SJSA1 (cell line): ENCODE data around the gene BCL7C. TPM values are rescaled to one million over a fixed set of nuclear protein-coding genes. Genes with fewer than 3 reads are reported as not detected.

ENCODE experiments used
- DNase-seq, 2 experiments: peaks; one replicate each; pipeline ENCODE4 v3.0.0-alpha.2; 2015 to 2020; ENCODE audit warnings: low spot score in 2 of 2, low read depth in 1 of 2
- H3K27ac ChIP-seq: fragments of 250-450 bp; sonication (Bioruptor Pico); 2 replicates; pipeline ENCODE4 v1.5.1; 2020; ENCODE audit warnings: mild to moderate bottlenecking, moderate library complexity
- H3K27me3 ChIP-seq: fragments of 250-450 bp; sonication (Bioruptor Pico); replicated peaks from 2 replicates; pipeline ENCODE4 v1.5.1; 2020; ENCODE audit warnings: mild to moderate bottlenecking, moderate library complexity
- H3K36me3 ChIP-seq: fragments of 250-450 bp; sonication (Bioruptor Pico); 2 replicates; pipeline ENCODE4 v1.5.1; 2020; ENCODE audit warnings: mild to moderate bottlenecking
- H3K4me1 ChIP-seq: fragments of 250-450 bp; sonication (Bioruptor Pico); replicated peaks from 2 replicates; pipeline ENCODE4 v1.6.1; 2021; ENCODE audit warnings: mild to moderate bottlenecking
- H3K4me3 ChIP-seq: fragments of 250-450 bp; sonication (Bioruptor Pico); 2 replicates; pipeline ENCODE4 v1.5.1; 2020; ENCODE audit warnings: mild to moderate bottlenecking
- H3K9me3 ChIP-seq: fragments of 250-450 bp; sonication (Bioruptor Pico); replicated peaks from 2 replicates; pipeline ENCODE4 v1.5.1; 2020; ENCODE audit warnings: mild to moderate bottlenecking
- total RNA-seq: library from RNA; depleted of rRNA; stranded (reverse); fragments of >200 nt; shearing (Covaris generic); gene quantifications from 2 replicates; pipeline ENCODE4 v1.2.3, GENCODE V29; 2014

BCL7C gene
- total RNA-seq, 1 experiment from 2014 or later: 52.8 TPM

DNA sequence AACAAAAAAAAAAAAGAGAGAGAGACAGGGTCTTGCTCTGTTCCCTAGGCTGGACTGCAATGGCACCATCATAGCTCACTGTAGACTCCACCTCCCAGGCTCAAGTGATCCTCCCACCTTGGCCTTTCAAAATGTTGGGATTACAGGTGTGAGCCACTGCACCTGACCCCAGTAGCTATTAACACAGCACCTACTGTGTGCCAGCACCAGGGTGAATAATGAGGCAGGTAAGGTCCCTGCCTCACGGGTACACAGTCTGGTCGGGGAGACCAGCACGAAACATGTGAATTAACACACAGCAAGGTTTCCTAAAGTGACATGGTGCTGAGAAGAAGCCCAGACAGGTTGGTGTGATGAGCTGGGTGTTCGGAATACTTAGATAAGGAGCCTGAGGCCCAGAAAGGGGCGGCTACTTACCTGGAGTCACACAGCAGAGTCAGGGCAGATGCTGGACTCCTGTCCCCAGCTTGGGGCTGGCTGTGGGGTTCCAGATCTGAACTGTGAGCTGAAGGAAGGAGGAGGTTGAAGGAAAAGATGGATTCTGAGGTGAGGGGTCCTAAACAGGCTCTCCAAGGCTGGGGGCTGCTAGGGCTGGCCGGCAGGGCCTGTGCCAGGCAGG is 19.0 kb upstream of the BCL7C start:
- Histone ChIP-seq H3K27ac (no peak overlapping the region), H3K27me3 (no peaks in the 10 kb centered on the region), H3K4me1 (no peaks in the 10 kb centered on the region), H3K4me3 (no peak overlapping the region), H3K36me3 (no peaks in the 10 kb centered on the region), H3K9me3 (no peaks in the 10 kb centered on the region)
- DNase-seq: no peak

GRCh38 chr16:30910427-30911029 is 16.7 kb upstream of the BCL7C start:
- no peak overlapping the region for H3K4me3 ChIP-seq
- no peak for DNase-seq
- H3K4me1 ChIP-seq: no peaks in the 10 kb centered on the region
- no peaks in the 10 kb centered on the region for H3K36me3 ChIP-seq
- no peak overlapping the region for H3K27ac ChIP-seq
- no peaks in the 10 kb centered on the region for H3K27me3 ChIP-seq
- no peaks in the 10 kb centered on the region for H3K9me3 ChIP-seq

DNA sequence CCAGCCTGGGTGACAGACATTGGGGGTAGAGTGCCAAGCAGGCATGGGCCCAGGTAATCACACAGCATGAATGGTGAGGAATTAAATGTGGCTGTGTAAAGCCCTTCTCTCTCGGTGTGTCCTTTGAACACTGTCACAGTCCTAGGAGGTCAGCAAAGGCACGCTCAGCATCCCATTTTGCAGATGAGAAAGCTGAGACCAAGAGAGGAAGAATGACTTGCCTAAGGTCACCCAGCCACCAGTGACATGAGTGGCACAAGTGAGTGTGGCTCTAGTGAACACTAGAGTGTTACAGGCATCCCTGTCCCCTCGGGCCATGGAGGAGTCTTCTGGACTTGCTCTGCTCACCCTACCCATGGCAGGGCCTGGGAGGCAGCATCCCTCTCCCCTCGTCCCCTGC is 13.2 kb upstream of the BCL7C start:
- Histone ChIP-seq H3K36me3 (no peaks in the 10 kb centered on the region), H3K9me3 (no peaks in the 10 kb centered on the region), H3K4me1 (peaks cover 6% of the 10 kb centered on the region), H3K27me3 (no peaks in the 10 kb centered on the region), H3K4me3 (no peak overlapping the region), H3K27ac (no peak overlapping the region)
- no peak for DNase-seq

DNA sequence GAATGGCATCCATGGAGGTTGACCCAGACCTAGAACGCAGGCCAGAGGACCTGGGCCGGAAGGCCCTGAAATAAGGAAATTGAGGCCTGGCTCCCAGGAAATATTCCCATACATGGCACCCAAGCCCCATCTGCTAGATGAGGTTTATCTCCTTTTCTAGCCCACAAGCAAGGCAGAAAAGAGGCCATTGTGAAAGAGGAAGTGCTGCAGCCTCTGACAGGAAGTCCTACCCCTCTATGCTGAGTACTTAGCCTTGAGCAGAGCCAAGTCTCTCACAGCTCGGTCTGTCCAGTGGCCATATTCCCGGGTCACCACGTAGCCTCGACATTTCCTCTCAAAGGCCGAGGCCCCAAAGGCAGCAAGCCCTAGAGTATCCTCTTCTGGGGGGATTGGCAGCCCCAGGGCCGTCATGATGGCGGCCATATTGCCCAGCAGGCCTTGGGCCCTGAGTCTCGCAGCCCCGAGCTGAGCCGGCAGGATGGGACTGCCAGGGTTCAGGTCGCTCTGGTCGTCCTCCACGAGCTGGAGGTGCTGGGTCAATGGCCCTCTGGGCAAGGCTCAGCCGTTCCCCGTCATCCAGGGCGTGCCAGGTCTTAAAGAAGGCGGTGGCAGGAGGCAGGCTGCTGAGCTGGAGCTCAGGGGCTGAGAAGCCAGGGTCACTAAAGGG is 10.4 kb upstream of the BCL7C start:
- H3K4me3 ChIP-seq: no peak overlapping the region
- H3K36me3 ChIP-seq: no peaks in the 10 kb centered on the region
- peaks cover 12% of the 10 kb centered on the region for H3K4me1 ChIP-seq
- H3K27ac ChIP-seq: no peak overlapping the region
- H3K9me3 ChIP-seq: 0 out of 2 replicates have a peak, but pooled peaks cover 6% of the 10 kb centered on the region
- no peak for DNase-seq
- no peaks in the 10 kb centered on the region for H3K27me3 ChIP-seq

GRCh38 chr16:30903596-30903995 is 9.7 kb upstream of the BCL7C start:
- DNase-seq: no peak
- Histone ChIP-seq H3K36me3 (no peaks in the 10 kb centered on the region), H3K27ac (no peak overlapping the region), H3K4me3 (no peak overlapping the region), H3K9me3 (0 out of 2 replicates have a peak, but pooled peaks cover 6% of the 10 kb centered on the region), H3K27me3 (no peaks in the 10 kb centered on the region), H3K4me1 (peaks cover 12% of the 10 kb centered on the region)

DNA sequence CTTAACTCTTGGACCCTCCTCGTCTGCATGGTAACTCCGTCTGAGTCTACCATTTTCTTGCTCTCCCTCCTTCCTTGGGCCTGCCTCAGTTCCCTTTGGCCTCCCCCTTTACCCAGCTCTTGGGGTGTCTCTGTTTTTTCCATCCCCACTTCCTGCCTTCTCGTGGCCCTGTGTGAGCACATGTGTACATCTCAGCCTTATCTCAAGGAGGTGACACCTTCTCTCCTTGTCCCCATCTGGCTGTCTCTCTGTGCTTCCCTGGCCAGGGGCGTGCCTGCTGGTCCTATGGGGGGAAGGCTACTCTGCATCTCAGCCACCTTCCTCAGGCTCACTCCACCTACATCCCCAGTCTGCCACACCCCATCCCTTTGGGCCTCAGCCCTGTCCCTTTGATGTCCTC is 9.1 kb upstream of the BCL7C start:
- Histone ChIP-seq H3K4me1 (peaks cover 12% of the 10 kb centered on the region), H3K27me3 (no peaks in the 10 kb centered on the region), H3K27ac (no peak overlapping the region), H3K36me3 (no peaks in the 10 kb centered on the region), H3K4me3 (no peak overlapping the region), H3K9me3 (0 out of 2 replicates have a peak, but pooled peaks cover 6% of the 10 kb centered on the region)
- no peak for DNase-seq

GRCh38 chr16:30902029-30902972 is 8.4 kb upstream of the BCL7C start:
- no peaks in the 10 kb centered on the region for H3K27me3 ChIP-seq
- DNase-seq: peak; percentile 64 to 67

GRCh38 chr16:30901201-30902028 is 7.5 kb upstream of the BCL7C start:
- Histone ChIP-seq H3K4me3 (peak overlapping the region; percentile 52), H3K27me3 (no peaks in the 10 kb centered on the region), H3K36me3 (no peaks in the 10 kb centered on the region), H3K27ac (no peak overlapping the region), H3K4me1 (peaks cover 21% of the 10 kb centered on the region), H3K9me3 (0 out of 2 replicates have a peak, but pooled peaks cover 6% of the 10 kb centered on the region)
- DNase-seq: peak in 1 of 2 experiments; percentile 22

More at GRCh38 chr16:30902029-30902972, 8.4 kb upstream of the BCL7C start:
- peaks cover 14% of the 10 kb centered on the region for H3K4me1 ChIP-seq
- H3K9me3 ChIP-seq: 0 out of 2 replicates have a peak, but pooled peaks cover 6% of the 10 kb centered on the region
- no peaks in the 10 kb centered on the region for H3K36me3 ChIP-seq
- H3K27ac ChIP-seq: peak overlapping the region; percentile 78
- H3K4me3 ChIP-seq: peak overlapping the region; percentile 52

DNA sequence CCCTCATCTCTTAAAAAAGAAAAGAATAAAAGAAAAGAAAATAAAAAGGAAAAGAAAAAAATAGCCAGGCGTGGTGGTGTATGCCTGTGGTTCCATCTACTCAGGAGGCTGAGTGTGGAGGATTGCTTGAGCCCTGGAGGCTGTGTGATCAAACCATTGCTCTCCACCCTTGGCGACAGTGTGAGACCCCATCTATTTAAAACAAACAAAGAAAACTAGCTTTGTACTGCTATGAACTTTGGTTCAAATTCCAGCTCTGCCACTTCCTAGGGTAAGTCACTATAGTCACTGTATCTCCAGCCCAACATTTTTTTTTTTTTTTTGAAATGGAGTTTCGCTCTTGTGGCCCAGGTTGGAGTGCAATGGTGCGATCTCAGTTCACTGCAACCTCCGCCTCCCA is 6.7 kb upstream of the BCL7C start:
- no peak for DNase-seq
- Histone ChIP-seq H3K27ac (no peak overlapping the region), H3K4me3 (no peak overlapping the region), H3K9me3 (0 out of 2 replicates have a peak, but pooled peaks cover 6% of the 10 kb centered on the region), H3K4me1 (peaks cover 29% of the 10 kb centered on the region), H3K27me3 (no peaks in the 10 kb centered on the region), H3K36me3 (no peaks in the 10 kb centered on the region)

DNA sequence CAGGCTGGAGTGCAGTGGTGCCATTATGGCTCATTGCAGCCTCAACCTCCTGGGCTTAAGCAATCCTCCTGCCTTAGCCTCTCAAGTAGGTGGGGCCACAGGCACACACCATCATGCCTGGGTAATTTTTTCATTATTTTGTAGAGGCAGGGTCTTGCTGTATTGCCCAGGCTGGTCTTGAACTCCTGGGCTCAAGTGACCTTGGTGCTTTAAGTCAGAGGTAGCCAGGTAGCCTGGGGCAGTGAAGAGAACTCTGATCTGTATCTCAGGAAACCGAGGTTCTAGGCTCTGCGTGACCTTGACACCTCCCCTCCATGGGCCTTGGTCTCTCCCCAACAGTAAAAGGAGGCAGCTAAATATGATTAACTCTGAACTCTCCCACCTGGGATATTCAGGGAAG is 5.9 kb upstream of the BCL7C start:
- DNase-seq: no peak
- H3K4me1 ChIP-seq: peaks cover 36% of the 10 kb centered on the region
- H3K4me3 ChIP-seq: no peak overlapping the region
- H3K27ac ChIP-seq: no peak overlapping the region
- H3K9me3 ChIP-seq: 0 out of 2 replicates have a peak, but pooled peaks cover 6% of the 10 kb centered on the region
- no peaks in the 10 kb centered on the region for H3K36me3 ChIP-seq
- no peaks in the 10 kb centered on the region for H3K27me3 ChIP-seq

DNA sequence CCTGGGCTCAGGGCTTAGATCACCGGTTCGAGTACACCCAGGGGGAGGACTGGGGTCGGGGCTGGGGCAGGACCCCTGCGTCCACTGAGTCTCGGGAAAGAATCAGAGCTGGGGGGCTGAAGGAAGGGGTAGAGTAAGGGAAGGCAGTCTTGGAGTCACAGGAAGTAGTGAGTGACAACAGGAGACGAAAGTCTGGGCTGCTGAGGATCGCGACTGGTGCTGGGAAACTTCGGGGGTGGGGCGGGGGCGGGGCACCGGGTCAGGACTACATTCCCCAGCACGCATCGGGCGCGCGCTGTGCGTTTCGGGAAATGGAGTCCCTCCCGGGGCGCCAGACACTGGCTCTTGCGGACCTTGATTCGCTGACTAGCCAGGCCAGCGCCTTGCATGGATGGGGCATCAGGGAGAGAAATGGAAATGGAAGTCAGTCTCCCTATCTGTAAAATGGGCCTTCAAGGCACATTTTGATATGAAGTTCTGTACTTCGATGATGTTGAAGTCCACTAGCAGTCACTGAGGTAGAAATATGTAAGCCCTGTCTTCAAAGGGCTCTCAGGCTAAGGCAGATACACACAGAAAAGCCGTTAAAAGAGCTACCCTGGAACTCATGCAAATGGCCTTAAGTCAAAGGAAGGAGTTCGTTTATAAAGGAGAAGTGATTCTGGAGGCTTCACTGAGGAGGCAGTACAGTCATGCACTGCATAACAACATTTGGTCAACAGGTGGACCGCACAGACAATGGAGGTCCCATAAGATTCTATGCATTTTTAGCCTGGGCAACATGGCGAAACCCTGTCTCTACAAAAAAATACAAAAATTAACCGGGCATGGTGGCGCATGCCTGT is 3.2 kb upstream of the BCL7C start:
- Histone ChIP-seq H3K27me3 (no peaks in the 10 kb centered on the region), H3K36me3 (peaks cover 11% of the 10 kb centered on the region), H3K4me1 (peaks cover 50% of the 10 kb centered on the region), H3K9me3 (0 out of 2 replicates have a peak, but pooled peaks cover 6% of the 10 kb centered on the region), H3K4me3 (peak overlapping the region; percentile 49), H3K27ac (peak overlapping the region; percentile 95)
- peak; percentile 85 to 93 for DNase-seq
